ENCODE measurements around the gene AGAP1.

Gene AGAP1

GRCh38 chr2:235530735-235531134 is 36.9 kb downstream of the AGAP1 start:
- DNase-seq (ENCODE audit: low read depth in 2 of 3, low spot score in 1 of 3) = no peak

- no peak for DNase-seq (ENCODE audit: low read depth in 2 of 3, low spot score in 1 of 3)
Measured at GRCh38 chr2:235532307-235532706, 38.5 kb downstream of the AGAP1 start.

- DNase-seq (ENCODE audit: low read depth in 2 of 3, low spot score in 1 of 3) = no peak
Measured at GRCh38 chr2:235533198-235533597, 39.4 kb downstream of the AGAP1 start.

GRCh38 chr2:235533616-235534385 is 40.0 kb downstream of the AGAP1 start:
- DNase-seq (ENCODE audit: low read depth in 2 of 3, low spot score in 1 of 3) = no peak

DNA sequence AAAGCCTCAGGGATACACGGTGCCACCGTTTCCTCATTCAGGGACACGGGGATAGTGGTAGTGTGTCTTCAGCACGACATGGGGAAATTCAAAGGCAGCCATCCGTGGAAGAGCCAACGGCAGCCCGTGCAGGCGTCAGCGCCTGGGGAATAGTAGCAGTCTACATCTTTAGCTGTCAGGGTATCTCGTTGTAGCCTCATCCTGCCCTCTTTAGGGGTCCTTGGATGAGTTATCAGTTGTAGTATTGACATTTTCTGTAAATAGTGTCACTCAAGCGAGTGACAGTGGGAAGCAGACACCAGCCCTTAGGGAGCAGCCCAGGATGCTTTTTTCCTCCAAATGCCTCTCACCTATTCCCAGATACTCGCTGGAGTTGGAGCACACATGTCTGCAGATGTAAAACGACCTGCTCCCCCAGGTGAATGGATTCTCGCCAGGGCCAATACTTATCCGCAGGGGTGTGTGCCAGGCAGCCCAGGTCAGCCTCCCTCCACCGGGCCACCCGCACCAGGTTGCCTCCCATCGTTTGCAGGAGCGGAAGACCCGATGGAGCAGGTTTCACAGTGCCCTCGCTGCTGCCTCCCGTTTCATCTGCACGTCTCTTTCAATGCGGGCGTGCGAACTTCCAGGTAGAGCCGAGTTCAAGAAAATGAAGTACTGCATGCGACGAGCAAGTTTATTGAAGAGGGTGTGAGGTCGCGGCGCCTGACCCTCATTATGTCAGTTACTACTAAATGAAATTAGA is 41.0 kb downstream of the AGAP1 start:
- DNase-seq (ENCODE audit: low read depth in 2 of 3, low spot score in 1 of 3) = no peak

GRCh38 chr2:235535423-235536130 is 41.7 kb downstream of the AGAP1 start:
- DNase-seq (ENCODE audit: low read depth in 2 of 3, low spot score in 1 of 3) = no peak

DNA sequence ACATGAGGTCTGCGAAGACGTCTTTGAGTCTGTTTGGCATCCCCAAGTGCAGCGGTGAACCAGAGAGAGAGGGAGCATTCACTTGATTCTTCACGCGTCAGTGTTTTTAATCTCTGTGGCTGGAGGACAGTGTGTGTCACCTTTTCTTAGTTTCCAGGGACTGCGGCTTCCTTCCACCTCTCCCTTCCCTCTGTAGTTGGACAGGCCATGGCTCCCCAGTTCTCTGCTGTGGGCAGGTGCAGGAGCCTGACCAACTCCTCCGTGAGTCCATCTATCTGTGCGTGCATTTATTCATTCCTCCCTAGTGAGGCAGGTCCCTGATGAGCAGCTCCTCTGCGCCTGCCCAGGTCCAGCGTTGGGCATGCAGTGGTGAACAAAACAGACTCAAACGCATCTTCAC is 42.9 kb downstream of the AGAP1 start:
- no peak for DNase-seq (ENCODE audit: low read depth in 2 of 3, low spot score in 1 of 3)

DNA sequence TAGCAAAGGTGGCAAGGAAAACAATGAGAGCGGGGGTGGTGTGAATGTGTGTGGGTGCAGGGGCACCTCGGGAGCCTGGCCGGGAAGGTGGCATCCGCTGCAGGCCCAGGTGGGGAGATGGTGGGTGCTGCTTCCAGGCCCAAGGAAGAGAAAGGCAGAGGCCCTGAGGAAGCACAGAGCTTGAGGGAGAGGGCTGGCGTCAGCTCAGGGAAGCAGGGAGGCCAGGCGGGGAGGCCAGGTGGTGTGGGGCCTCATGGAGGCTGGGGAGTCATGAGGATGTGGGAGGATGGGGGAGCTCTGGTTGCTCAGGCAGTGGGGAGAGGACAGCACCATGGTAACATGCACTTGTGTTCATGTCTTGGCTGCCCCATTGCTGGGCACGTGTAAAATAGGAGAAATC is 43.3 kb downstream of the AGAP1 start:
- DNase-seq (ENCODE audit: low read depth in 2 of 3, low spot score in 1 of 3) = no peak

DNA sequence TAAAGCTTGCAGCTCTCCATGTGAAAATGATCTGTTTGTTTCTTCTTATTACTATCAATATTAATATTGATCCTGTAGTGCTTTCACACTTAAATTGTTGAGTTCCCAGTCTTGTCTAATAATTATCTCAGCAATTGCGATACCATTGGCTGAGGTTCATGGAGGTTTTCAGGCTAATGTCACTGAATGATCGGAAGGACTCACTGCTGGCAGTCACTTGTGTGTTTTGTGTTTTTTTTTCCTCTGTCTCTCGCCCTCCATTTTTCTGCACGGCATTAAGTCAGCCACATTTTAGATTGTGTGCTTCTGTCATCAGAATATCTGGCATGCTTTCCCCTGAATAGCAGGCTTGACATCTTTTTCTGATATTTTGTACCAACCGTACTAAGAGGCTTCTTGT is 43.7 kb downstream of the AGAP1 start:
- DNase-seq (ENCODE audit: low read depth in 2 of 3, low spot score in 1 of 3) = no peak

GRCh38 chr2:235538144-235538639 is 44.3 kb downstream of the AGAP1 start:
- no peak for DNase-seq (ENCODE audit: low read depth in 2 of 3, low spot score in 1 of 3)

DNA sequence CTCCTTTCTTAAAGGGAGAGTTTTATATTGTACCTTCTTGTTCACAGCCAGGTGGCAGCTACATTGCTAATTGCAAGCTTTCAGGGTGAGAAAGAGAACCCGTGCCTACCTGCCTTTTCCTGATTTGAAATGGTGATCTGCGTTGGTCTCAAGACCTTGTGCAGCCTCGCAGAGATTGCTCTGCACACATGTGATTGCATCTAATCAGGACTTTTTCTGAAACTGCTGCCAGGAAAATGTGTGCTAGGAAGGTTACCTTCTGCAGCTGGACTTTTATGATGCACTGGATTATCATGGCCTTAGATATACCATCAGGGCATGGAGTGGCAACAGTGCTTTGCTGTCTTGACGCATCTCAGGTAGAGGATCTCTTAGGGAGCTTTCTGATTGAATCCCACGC is 45.1 kb downstream of the AGAP1 start:
- DNase-seq (ENCODE audit: low read depth in 2 of 3, low spot score in 1 of 3) = no peak

GRCh38 chr2:235539773-235540172 is 45.9 kb downstream of the AGAP1 start:
- DNase-seq (ENCODE audit: low read depth in 2 of 3, low spot score in 1 of 3) = no peak

GRCh38 chr2:235541016-235541415 is 47.2 kb downstream of the AGAP1 start:
- DNase-seq (ENCODE audit: low read depth in 2 of 3, low spot score in 1 of 3) = no peak

DNA sequence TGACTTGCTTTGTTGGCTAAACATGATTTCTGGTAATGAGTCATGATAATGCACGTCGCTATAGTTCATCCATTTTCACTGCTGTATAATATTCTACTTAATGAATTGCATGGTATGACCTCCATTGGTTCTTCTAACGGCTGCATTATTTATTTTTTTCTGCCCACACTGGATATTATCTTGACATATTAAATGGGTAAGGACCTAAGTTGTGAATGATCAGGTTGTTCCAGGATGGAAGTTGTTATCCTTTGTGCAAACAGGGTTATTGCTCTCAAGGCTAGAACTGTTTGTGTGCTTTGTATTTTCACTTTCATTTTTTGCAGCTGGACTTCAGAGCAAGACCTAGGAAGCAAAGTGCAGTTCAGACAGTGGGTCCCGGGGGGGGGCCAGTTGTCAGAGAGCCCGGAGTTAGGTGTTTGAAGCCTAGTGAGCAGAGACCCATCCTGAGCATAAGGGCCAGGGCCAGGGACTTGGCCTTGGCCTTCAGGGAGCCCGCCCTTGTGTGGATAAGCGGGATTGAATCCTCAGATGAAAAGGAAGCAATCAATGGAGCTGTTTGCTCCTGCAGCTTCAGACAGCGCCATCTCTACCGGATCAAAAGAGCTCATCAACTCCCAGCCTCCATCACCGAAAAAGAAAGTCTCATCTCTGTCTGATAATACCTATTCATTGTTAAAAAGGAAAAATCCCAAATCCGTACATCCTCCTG is 48.2 kb downstream of the AGAP1 start:
- DNase-seq (ENCODE audit: low read depth in 2 of 3, low spot score in 1 of 3) = no peak

GRCh38 chr2:235542733-235543127 is 48.9 kb downstream of the AGAP1 start:
- no peak for DNase-seq (ENCODE audit: low read depth in 2 of 3, low spot score in 1 of 3)

GRCh38 chr2:235543128-235543750 is 49.4 kb downstream of the AGAP1 start:
- no peak for DNase-seq (ENCODE audit: low read depth in 2 of 3, low spot score in 1 of 3)

DNA sequence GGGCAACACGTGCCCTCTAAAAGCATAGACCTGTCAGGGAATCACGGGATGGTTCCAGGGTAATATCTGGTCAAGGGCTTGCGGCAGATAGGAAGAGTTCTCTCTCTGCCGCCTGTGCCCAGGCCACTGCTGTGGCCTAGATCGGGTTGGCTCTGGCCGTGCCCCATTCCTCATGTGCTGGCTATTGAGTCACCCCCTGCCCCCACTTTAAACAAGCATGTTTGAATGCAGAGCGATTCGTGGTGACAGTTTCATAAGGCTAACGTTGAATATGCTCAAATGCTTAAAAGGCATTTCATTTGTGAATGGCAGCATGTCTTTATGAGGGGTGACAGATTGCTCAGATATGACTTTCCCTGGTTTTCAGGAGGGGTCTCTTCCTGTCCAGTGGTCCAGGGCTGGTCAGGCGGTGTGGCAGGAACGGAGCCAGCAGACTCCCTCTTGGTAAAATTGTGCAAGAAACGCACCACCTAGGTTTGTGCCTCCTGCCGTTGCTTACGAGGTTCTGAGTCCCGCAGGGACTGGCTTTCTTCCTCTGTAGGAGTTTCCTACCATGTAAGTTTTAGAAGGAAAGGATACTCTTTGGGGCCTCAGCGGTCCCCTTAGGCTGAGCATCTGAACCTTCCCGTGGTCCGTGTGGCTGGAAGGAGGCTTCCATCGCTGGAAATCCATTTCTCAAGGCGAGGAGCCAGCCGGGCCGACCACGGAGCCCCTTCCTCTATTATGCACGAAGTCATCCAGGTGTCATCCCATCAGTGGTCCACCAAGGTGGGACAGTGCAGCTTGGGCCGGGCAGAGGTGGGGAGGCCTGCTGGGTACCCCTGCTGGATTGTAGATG is 50.2 kb downstream of the AGAP1 start:
- no peak for DNase-seq (ENCODE audit: low read depth in 2 of 3, low spot score in 1 of 3)

GRCh38 chr2:235544689-235544969 is 50.8 kb downstream of the AGAP1 start:
- DNase-seq (ENCODE audit: low read depth in 2 of 3, low spot score in 1 of 3) = no peak

- no peak for DNase-seq (ENCODE audit: low read depth in 2 of 3, low spot score in 1 of 3)
Measured at GRCh38 chr2:235545339-235546150, 51.7 kb downstream of the AGAP1 start.

DNA sequence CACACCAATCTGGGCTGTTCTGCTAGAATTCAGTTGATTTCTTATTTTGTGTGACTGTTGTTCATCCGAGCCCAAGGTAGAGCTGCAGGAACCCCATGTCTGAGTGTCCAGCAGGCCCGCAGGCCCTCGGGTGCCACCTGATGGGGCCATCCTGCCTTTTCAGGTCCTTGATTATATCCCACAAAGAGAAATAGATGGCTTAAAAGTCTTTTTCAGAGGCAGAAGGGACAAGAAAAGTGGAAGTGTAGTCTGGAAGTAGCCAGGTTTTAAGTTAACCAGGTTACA is 52.2 kb downstream of the AGAP1 start:
- no peak for DNase-seq (ENCODE audit: low read depth in 2 of 3, low spot score in 1 of 3)
